Heart left ventricle (tissue), 16 donors: ENCODE results near the gene PALM. TPM values are rescaled to one million over a fixed set of nuclear protein-coding genes. Genes with fewer than 3 reads are reported as not detected.

Source experiments
- ATAC-seq, 4 donors: fragments of 200-7000 bp; cut with Tn5 transposase; one replicate each; pipeline ENCODE4 v1.9.1; 2020 to 2022; ENCODE audit warnings: moderate library complexity in 4 of 4, mild to moderate bottlenecking in 3 of 4, moderate number of reproducible peaks in 1 of 4
- DNase-seq, 5 donors: peaks; one replicate each; pipeline ENCODE4 v3.0.0-alpha.2; 2020
- H3K27ac ChIP-seq, 12 donors: fragments of 200-600 bp; sonication (generic) in 4 of 12; one replicate each; pipeline versions ENCODE4 v1.5.0 to v1.8.0; 2016 to 2022; ENCODE audit warnings: mild to moderate bottlenecking in 2 of 12
- H3K27me3 ChIP-seq, 9 donors: fragments of 200-600 bp; sonication (generic) in 2 of 9; one replicate each; pipeline versions ENCODE4 v1.5.1 to v1.8.0; 2016 to 2022; ENCODE audit warnings: mild to moderate bottlenecking in 3 of 9
- H3K36me3 ChIP-seq, 9 donors: fragments of 200-600 bp; sonication (generic) in 2 of 9; one replicate each; pipeline versions ENCODE4 v1.5.0 to v1.8.0; 2018 to 2022; ENCODE audit warnings: mild to moderate bottlenecking in 2 of 9
- H3K4me1 ChIP-seq, 12 donors: fragments of 200-600 bp; sonication (generic) in 4 of 12; one replicate each; pipeline versions ENCODE4 v1.5.0 to v1.8.0; 2016 to 2022; ENCODE audit warnings: mild to moderate bottlenecking in 3 of 12
- H3K4me3 ChIP-seq, 12 donors: fragments of 200-600 bp; sonication (generic) in 4 of 12; one replicate each; pipeline versions ENCODE4 v1.5.0 to v1.8.0; 2017 to 2022; ENCODE audit warnings: mild to moderate bottlenecking in 9 of 12, moderate library complexity in 4 of 12
- H3K9me3 ChIP-seq, 12 donors: fragments of 200-600 bp; sonication (generic) in 4 of 12; one replicate each; pipeline versions ENCODE4 v1.5.0 to v1.8.0; 2016 to 2022; ENCODE audit warnings: mild to moderate bottlenecking in 1 of 12
- CTCF ChIP-seq, 12 donors: fragments of 200-600 bp; sonication (generic) in 4 of 12; IDR thresholded peaks; one replicate each; pipeline versions ENCODE4 v1.5.0 to v1.8.0; 2018 to 2022; ENCODE audit warnings: antibody characterized with exemption in 12 of 12, mild to moderate bottlenecking in 5 of 12
- POLR2A ChIP-seq, 2 donors: fragments of 450-650 bp; IDR thresholded peaks; one replicate each; pipeline ENCODE4 v1.6.1; 2017; ENCODE audit warnings: antibody characterized with exemption in 2 of 2, mild to moderate bottlenecking in 2 of 2, moderate library complexity in 2 of 2
- WGBS, 4 donors: extraction: QIAGEN DNeasy Blood & Tissue Kit in 2 of 4; methylation state at CpG; one replicate each; pipeline versions ENCODE4 v1.1.5 to v1.1.7; 2013 to 2018; 5-methylcytosine and 5-hydroxymethylcytosine counted together
- intact Hi-C, 10 donors: fragments of 100-400 bp; cut with DNase I; formaldehyde crosslinking; loops; one replicate each; pipeline versions ENCODE4 v1.11.1 to v1.14.2; 2022
- polyA plus RNA-seq, 2 donors: library from polyadenylated mRNA; stranded (reverse); fragments of 200-250 nt; gene quantifications; one replicate each; pipeline ENCODE4 v1.2.3, GENCODE V29; 2013
- total RNA-seq, 9 donors: library from RNA; depleted of rRNA in 2 of 9; stranded (reverse); fragments of >200 nt in 2 of 9; fragmentation: NEBNext Ultra II Directional in 3 of 9; extraction: Animal tissue kit (Norgen Biotek cat#: 25700) in 3 of 9; gene quantifications; one replicate each; pipeline versions ENCODE4 v1.1.0 to v1.2.4, GENCODE V29; 2016 to 2023
- donor health status: ischemic (EF 13 %, LVEDD 7.1; RV severe dilation, severe dysfunction).
- donor health status: healthy with polysubstance abuse.
- donor health status: DM: no; HTN: yes; CAD: no.
- donor health status: DM: no; HTN: no; CAD: no.
- donor health status: ischemic (EF 25% LVEDD 6.9; RV normal size, moderate dysfunction).
- donor health status: ischemic (EF 25% LVEDD 5.7; RV mildly dilated, moderate dysfunction).
- donor health status: healthy.
- donor health status: DM: yes; HTN: yes; CAD: no.
- donor health status: ischemic (EF 35%, LVEDD 5.7; RV mildly dilated, moderate dysfunction).
- donor health status: nonischemic (EF 11% LVEDD 7.7; RV severe dilation, severe dysfunction).
- donor health status: DM: yes; HTN: yes; CAD: no.
- donor health status: PGD.
- donor health status: ischemic (EF 29% LVEDD 5.4; RV normal size, mild dysfunction).
- donor health status: nonischemic (EF 23%, LVEDD 6.1; RV moderate dilation, normal function).

The PALM gene
- total and polyA plus RNA-seq, 11 donors: 13.5 to 42.3 (median 23.3) TPM

GRCh38 chr19:682678-683320 is 25.9 kb upstream of the PALM start:
- TF ChIP-seq POLR2A (IDR thresholded peaks at IDR 0.05) (no peak), CTCF (IDR thresholded peaks at IDR 0.05) (no peak)
- Histone ChIP-seq H3K4me3 (no peak overlapping the region), H3K27ac (no peak overlapping the region), H3K36me3 (peaks cover 0 to 9% (median 3%) of the 10 kb centered on the region in 9 donors), H3K9me3 (no peaks in the 10 kb centered on the region), H3K27me3 (no peaks in the 10 kb centered on the region), H3K4me1 (peaks cover 3 to 30% (median 14%) of the 10 kb centered on the region in 12 donors)
- intact Hi-C loops: no loop called here
- no peak for ATAC-seq
- no peak for DNase-seq
- WGBS, 4 donors: 79 to 82% (median 82%) methylated on average over 12 to 25 of the region's 25 CpGs

GRCh38 chr19:685454-685931 is 23.2 kb upstream of the PALM start:
- ATAC-seq: no peak
- intact Hi-C loops: no loop called here
- WGBS, 4 donors: 82 to 89% (median 84%) methylated on average over 22 to 31 of the region's 31 CpGs
- no peaks in the 10 kb centered on the region for H3K27me3 ChIP-seq
- TF ChIP-seq POLR2A (IDR thresholded peaks at IDR 0.05) (no peak), CTCF (IDR thresholded peaks at IDR 0.05) (no peak)
- no peaks in the 10 kb centered on the region for H3K9me3 ChIP-seq
- H3K27ac ChIP-seq: no peak overlapping the region
- H3K4me1 ChIP-seq: peaks cover 0 to 8% (median 0%) of the 10 kb centered on the region in 12 donors
- DNase-seq: no peak
- no peak overlapping the region for H3K4me3 ChIP-seq
- peaks cover 0 to 9% (median 3%) of the 10 kb centered on the region in 9 donors for H3K36me3 ChIP-seq

- H3K27ac ChIP-seq: no peak overlapping the region
- H3K27me3 ChIP-seq: no peaks in the 10 kb centered on the region
- 69 to 84% (median 78%) methylated on average over 9 to 17 of the region's 17 CpGs for WGBS, 4 donors
- no peaks in the 10 kb centered on the region for H3K4me1 ChIP-seq
- H3K9me3 ChIP-seq: no peaks in the 10 kb centered on the region
- peaks cover 0 to 2% (median 0%) of the 10 kb centered on the region in 9 donors for H3K36me3 ChIP-seq
- ATAC-seq (no peak), DNase-seq (no peak)
- H3K4me3 ChIP-seq: no peak overlapping the region
- TF ChIP-seq POLR2A (IDR thresholded peaks at IDR 0.05) (no peak), CTCF (IDR thresholded peaks at IDR 0.05) (no peak)
- intact Hi-C loops: no loop called here
These were observed 22.0 kb upstream of the PALM start for GRCh38 chr19:686589-687297.

GRCh38 chr19:687569-688166 is 21.1 kb upstream of the PALM start:
- intact Hi-C loops: no loop called here
- 87 to 92% (median 90%) methylated on average over 9 to 11 of the region's 11 CpGs for WGBS, 4 donors
- ATAC-seq (no peak), DNase-seq (no peak)
- Histone ChIP-seq H3K4me1 (no peaks in the 10 kb centered on the region), H3K4me3 (no peak overlapping the region), H3K27ac (no peak overlapping the region), H3K36me3 (no peaks in the 10 kb centered on the region), H3K27me3 (no peaks in the 10 kb centered on the region), H3K9me3 (no peaks in the 10 kb centered on the region)
- no peak for TF ChIP-seq CTCF (IDR thresholded peaks at IDR 0.05)
- no peak for TF ChIP-seq POLR2A (IDR thresholded peaks at IDR 0.05)
